ENCODE measurements around the gene GALNT13.

The GALNT13 gene
- total RNA-seq, result 0 reads per million in 2 experiments

GRCh38 chr2:153871231-153872221 is at the start of gene GALNT13:
GALNT13 (plus strand) TSS chr2:153871922.
- no peak for DNase-seq (ENCODE audit: low read depth)

GRCh38 chr2:153823880-153824279 is 47.8 kb upstream of the GALNT13 start:
- no peak for DNase-seq (ENCODE audit: low read depth)

DNA sequence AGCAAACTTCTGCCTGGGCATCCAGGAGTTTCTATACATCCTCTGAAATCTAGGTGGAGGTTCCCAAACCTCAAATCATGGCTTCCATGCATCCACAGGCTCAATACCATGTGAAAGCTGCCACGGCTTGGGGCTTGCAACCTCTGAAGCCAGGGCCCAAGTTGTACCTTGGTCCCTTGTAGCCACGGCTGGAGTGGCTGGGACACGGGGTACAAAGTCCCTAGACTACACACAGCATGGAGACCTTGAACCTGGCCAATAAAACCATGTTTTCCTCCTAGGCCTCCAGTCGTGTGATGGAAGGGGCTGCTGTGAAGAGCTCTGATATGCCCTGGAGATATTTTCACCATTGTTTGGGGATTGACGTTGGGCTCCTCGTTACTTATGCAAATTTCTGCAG is 43.4 kb upstream of the GALNT13 start:
- no peak for DNase-seq (ENCODE audit: low read depth)

GRCh38 chr2:153834662-153835061 is 37.1 kb upstream of the GALNT13 start:
- DNase-seq (ENCODE audit: low read depth), result no peak

DNA sequence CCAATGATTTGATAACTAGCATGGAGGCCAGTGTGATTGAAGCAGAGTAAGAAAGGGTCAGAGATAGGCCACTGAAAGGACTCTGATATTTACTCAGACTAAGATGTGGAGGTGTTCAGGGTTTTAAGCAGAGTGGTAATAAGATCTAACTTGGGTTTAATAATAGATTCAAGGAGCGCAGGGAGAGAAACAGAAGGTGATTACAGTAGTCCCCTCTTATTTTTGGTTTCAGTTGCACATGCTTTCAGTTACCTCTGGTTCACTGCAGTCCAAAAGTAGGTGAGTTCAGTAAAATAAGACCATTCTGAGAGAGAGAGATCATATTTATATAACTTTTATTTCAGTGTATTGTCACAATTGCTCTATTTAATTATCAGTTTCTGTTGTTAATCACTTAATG is 13.5 kb upstream of the GALNT13 start:
- no peak for DNase-seq (ENCODE audit: low read depth)

DNA sequence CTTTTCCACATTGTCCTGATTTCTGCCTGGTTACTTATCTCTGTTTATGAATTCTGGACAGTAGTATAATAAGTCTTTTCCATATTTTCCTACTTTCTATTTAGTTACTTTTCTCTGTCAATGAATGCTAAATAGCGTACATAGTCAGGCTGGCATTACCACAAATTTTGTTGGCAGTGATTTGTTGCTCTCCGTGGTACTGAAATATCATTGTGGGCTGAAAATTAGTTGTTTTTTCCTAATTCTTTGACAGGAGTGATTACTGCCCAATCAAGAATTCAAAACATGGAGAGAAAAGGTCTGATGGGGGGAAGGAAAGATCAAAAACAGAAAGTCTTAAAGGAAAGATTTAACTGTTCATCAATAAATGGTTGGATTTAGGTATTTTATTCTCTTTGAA is 7.7 kb upstream of the GALNT13 start:
- no peak for DNase-seq (ENCODE audit: low read depth)

GRCh38 chr2:153866595-153866994 is 5.1 kb upstream of the GALNT13 start:
- no peak for DNase-seq (ENCODE audit: low read depth)

DNA sequence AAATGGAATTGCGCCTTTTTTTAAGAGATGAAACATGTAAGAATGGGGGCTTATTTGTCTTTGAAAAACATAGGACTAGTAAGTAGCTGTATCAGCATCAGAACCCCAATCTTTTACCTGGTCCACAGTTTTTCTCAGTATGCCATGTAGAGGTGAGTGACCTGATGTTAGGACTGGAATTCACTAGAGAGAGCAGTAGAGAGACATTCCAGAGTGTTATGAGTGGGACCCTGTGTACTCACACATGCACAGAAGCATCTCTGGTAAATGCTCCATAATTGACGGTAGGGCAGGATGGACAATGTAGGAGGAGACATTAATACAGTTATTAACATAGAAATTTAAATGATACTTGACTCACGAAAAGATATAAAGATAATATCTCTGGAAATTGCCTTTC is 1.4 kb upstream of the GALNT13 start:
- DNase-seq (ENCODE audit: low read depth), result no peak

GRCh38 chr2:153872311-153873051 is 759 bp downstream of the GALNT13 start:
- DNase-seq (ENCODE audit: low read depth), result no peak

- no peak for DNase-seq (ENCODE audit: low read depth)
Observed at GRCh38 chr2:153873052-153874048, 1.6 kb downstream of the GALNT13 start.

DNA sequence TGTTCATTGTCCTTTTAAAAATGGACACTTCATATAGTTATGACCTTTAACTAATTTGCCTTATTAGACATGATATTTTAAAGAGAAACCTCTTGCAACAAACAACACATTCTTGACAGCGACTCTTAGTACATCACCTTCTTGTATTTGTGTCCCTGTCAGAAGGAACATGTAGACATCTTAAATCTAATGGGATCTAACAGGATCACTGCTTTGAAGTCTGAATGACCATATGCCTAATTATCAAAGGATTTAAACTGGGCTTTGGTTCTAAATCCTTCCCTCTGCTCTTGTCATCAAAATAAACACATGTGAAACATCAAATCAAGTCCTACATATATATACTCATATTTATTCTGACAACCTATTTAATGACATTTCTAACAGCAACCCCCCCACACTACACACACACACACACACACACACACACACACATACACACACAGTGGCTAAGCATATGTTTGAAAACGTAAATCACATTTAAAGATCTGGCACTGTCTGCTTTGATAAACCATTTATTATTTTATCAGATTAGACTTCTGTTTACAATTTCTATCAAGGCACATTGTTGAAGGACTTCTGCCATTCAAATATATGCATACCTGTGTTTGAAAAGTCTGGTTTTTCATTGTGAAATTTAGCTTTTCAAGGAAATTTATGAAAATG is 4.2 kb downstream of the GALNT13 start:
- DNase-seq (ENCODE audit: low read depth), result no peak

DNA sequence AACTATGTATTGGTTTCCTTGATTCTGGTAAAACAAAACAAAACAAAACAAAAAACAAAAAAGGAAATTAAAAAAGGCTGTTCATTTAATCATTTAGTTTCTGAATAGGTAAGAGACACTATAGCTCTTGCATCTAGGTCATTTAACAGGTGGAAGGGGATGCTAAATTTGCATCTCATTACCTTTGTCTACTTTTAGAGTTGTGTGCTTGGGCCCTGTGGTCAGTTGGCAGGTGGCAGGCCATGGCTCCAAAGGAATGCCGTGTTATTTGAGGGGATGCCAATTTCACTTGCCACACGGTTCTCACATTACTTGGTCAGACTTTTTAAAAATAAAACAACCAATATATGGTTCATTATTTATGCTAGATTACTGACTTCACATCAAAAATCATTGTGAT is 9.2 kb downstream of the GALNT13 start:
- DNase-seq (ENCODE audit: low read depth), result no peak

DNA sequence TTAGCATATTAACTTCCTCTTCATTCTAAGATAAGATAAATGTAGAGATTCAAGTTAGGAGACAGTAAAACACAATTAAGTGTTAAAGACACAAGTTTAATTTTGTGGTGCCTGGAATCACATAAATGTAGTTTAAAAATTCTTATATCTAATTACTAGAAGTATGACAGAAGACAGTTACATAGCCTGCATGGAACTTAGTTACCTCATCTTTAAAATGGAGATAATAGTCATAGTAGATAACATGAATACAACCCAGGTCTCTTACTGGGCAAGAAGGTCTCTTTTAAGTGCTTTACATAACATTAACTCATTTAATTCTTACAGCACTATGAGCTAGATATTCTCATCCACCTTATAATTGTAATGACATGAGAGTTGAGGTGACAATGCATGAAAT is 15.1 kb downstream of the GALNT13 start:
- no peak for DNase-seq (ENCODE audit: low read depth)

DNA sequence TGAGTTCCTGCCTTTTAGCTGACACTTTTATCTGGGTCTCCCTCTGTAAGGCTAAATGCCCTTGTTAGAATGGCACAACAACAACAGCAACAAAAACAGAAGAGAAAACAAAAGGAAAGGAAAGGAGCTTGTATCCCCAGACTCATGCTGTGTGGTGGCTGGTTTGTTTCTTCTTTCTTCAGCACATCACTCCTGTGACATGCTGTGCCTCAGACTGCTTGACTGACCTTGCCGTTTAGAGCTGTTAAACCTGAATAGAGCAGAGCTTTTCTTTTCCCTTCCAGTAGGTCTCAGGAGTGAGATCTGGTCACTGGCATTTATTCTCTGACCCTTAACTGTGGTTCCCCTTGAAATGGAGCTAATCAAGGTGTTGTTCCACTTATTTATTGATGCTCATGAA is 18.9 kb downstream of the GALNT13 start:
- no peak for DNase-seq (ENCODE audit: low read depth)

- DNase-seq (ENCODE audit: low read depth), result no peak
Observed at GRCh38 chr2:153891051-153891450, 19.3 kb downstream of the GALNT13 start.

DNA sequence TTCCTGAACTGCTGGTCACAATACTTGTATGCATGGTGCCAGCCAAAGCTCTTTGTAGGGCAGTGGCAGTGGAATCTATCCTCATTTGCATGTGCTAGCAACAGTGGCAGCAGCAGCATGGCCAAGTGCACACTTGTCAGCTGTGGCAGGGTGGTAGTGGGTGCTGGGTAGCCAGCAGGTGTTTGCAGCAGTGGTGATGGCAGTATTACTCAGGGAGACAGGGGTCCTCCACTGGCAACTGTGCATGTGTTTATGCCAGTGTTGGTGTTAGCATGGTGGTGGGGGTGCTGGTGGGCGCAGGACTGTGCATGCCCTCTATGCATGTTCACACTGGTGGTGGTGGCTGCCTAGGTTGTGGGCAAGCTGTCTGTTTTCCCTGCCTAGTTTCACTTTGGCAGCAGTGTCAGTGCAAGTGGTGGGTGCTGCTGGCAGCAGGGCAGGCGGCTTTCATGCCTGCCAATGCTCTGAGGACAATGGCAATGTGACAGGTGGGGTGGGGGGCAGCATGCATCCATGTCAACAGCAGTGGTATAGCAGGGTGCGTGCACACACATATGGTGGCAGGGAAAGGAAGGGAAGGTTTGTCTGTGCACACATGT is 41.2 kb downstream of the GALNT13 start:
- no peak for DNase-seq (ENCODE audit: low read depth)

DNA sequence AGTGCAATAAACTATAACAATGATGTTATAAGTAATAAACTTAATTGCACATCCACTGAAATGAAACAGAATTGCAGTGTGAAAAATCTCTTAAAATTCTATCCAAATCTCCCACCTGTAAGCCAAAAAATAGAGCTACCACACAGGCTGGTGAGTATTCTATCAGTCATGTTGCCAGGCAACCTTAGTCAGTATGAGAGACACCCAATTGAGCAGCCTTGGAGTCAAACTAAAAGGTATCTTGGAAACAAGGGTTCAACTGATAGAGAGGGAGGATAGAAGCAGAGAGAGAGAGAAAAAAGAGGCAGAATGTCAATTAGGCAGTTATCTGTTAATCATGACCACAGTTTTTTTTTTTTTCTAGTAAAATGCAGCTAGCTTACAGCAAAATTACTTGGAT is 45.8 kb downstream of the GALNT13 start:
- DNase-seq (ENCODE audit: low read depth), result no peak

DNA sequence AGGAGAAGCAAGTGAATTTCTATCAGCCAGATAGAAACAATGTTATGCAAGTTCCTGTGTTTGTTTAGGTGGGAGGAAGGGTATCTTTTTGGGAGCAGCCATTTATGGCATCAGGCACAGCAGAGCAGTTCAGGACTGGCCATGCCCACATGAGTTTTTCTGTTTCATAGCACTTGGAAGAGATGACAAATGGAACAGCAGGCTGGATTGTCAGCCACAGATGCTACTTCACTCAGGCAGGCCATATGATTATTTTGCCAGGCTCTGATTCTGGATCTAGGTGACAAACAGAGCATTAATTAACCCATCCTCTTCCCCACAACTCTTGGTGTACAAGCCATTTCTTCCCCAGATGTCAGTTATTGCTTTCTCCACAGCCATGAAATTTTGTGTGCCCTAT is 63.8 kb downstream of the GALNT13 start:
- DNase-seq (ENCODE audit: low read depth), result no peak

DNA sequence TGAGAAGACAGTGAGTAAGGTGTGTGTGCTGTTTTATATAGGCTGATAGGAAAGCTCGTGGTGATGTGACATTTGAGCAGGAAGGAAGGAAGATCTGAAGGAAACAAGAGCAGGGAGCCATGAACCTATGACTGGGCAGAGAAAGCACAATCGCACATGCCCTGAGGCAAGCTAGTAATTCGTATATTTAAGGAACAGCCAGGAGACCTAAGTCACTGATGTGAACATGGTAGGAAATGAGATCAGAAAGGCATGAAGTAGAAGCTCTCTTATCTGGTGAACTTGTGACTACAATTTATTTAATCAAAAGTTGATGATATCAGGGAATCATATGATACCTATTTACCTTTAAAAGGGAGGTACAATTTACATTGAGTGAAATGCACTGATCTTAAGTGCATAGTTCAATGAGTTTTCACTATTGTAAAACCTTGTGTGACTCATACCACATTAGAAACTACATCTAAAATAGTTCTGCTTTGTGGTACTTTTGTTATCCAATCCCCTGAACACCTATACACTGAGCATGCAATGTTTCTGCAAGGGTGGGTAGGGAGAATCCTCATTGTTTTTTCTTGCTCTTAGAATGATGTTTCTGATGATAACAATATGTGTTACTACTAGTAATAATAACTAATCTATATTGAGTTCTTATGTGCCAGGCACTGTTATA is 67.5 kb downstream of the GALNT13 start:
- DNase-seq (ENCODE audit: low read depth), result no peak

GRCh38 chr2:153940511-153940910 is 68.8 kb downstream of the GALNT13 start:
- no peak for DNase-seq (ENCODE audit: low read depth)

Data from T follicular helper cell (primary cell).